HepG2 (cell line): ENCODE data around the gene CCDC73. TPM values are rescaled to one million over a fixed set of nuclear protein-coding genes. Genes with fewer than 3 reads are reported as not detected.

ENCODE experiments used
- ATAC-seq: fragments of 200-7000 bp; cut with Tn5 transposase; 3 replicates; pipeline ENCODE4 v1.9.1; 2020; ENCODE audit warnings: mild to moderate bottlenecking, moderate library complexity
- BruUV-seq: library from RNA; stranded (reverse); fragments of 400-500 nt; replicated peaks from 2 replicates; lab custom pipeline; 2021; lab: Mats Ljungman, UMichigan
- CTCF ChIA-PET: fragments of 300-600 bp; formaldehyde crosslinking; extraction: SDS; loops from one replicate; lab custom pipeline; 2021; ENCODE audit warnings: low total read pairs, inconsistent platforms, low intra/inter-chr PET ratio; lab: Yijun Ruan, JAX
- POLR2A ChIA-PET: fragments of 350-600 bp; sonication (Branson Sonifier 250); formaldehyde crosslinking; loops from one replicate; lab custom pipeline; 2020; ENCODE audit warnings: antibody characterized with exemption, inconsistent platforms; lab: Yijun Ruan, JAX
- DNase-seq: peaks from one replicate; pipeline ENCODE4 v3.0.0-alpha.2; 2015; ENCODE audit warnings: low spot score
- FAIRE-seq: peaks from 3 replicates; lab custom pipeline; 2011; peaks lifted over from hg19 to GRCh38; lab: Jason Lieb, UNC
- H2AFZ ChIP-seq: one replicate; pipeline ENCODE4 v1.6.1; 2011; ENCODE audit warnings: low read length, inconsistent platforms
- H3K27ac ChIP-seq: fragments of 300-600 bp; 3 replicates; pipeline ENCODE4 v1.8.0; 2011; ENCODE audit warnings: mixed run types, mild to moderate bottlenecking, mixed read lengths, low read length, inconsistent platforms; ENCODE audit not compliant: insufficient read depth; ENCODE audit errors: extremely low read length
- H3K27me3 ChIP-seq, 2 experiments: fragments of 200-600 bp in 1 of 2; 2 replicates in 1 of 2; 3 replicates in 1 of 2; pipeline versions ENCODE4 v1.6.0 to v1.8.0; 2011; ENCODE audit warnings: low read length in 2 of 2, mild to moderate bottlenecking in 2 of 2, moderate library complexity in 2 of 2, inconsistent platforms in 1 of 2; ENCODE audit not compliant: insufficient read depth in 2 of 2, control insufficient read depth in 1 of 2
- H3K36me3 ChIP-seq, 2 experiments: fragments of 200-600 bp in 1 of 2; replicated peaks in 1 of 2; 2 replicates in 1 of 2; 3 replicates in 1 of 2; pipeline versions ENCODE4 v1.5.1 to v1.8.0; 2011; ENCODE audit warnings: low read length in 2 of 2, inconsistent platforms in 1 of 2; ENCODE audit not compliant: insufficient read depth in 2 of 2, control insufficient read depth in 1 of 2
- H3K4me1 ChIP-seq: 2 replicates; pipeline ENCODE4 v1.5.1; 2012; ENCODE audit warnings: low read length, inconsistent platforms; ENCODE audit not compliant: insufficient read depth
- H3K4me2 ChIP-seq: 2 replicates; pipeline ENCODE4 v1.6.0; 2011; ENCODE audit warnings: low read depth, low read length, inconsistent platforms
- H3K4me3 ChIP-seq, 3 experiments: fragments of 200-600 bp in 1 of 3; sonication (generic), shearing (Covaris generic) in 1 of 3; replicated peaks in 1 of 3; 2 replicates each; pipeline ENCODE4 v1.5.1; 2011 to 2016; ENCODE audit warnings: low read length in 3 of 3, inconsistent platforms in 2 of 3, low read depth in 2 of 3, mild to moderate bottlenecking in 2 of 3, control low read depth in 1 of 3, mixed read lengths in 1 of 3; ENCODE audit not compliant: insufficient read depth in 1 of 3
- H3K79me2 ChIP-seq: one replicate; pipeline ENCODE4 v1.6.1; 2011; ENCODE audit warnings: low read length, inconsistent platforms; ENCODE audit not compliant: insufficient read depth
- H3K9ac ChIP-seq: 2 replicates; pipeline ENCODE4 v1.6.0; 2011; ENCODE audit warnings: mild to moderate bottlenecking, low read depth, low read length, inconsistent platforms; ENCODE audit not compliant: insufficient read depth
- H3K9me3 ChIP-seq: 2 replicates; pipeline ENCODE4 v1.5.1; 2012; ENCODE audit warnings: mild to moderate bottlenecking, low read length
- H4K20me1 ChIP-seq: 2 replicates; pipeline ENCODE4 v1.6.0; 2011; ENCODE audit warnings: inconsistent platforms, mild to moderate bottlenecking, low read length, moderate library complexity; ENCODE audit not compliant: insufficient read depth
- BRD4 ChIP-seq: sonication (generic); formaldehyde crosslinking; IDR thresholded peaks from 2 replicates; pipeline ENCODE4 v1.4.0; 2020; ENCODE audit warnings: missing genetic modification reagents
- CAMTA2 ChIP-seq: sonication (generic); formaldehyde crosslinking; IDR thresholded peaks from 2 replicates; pipeline ENCODE4 v1.4.0; 2020; ENCODE audit warnings: mild to moderate bottlenecking, missing genetic modification reagents, borderline replicate concordance
- HNRNPL ChIP-seq: fragments of 200-400 bp; formaldehyde crosslinking; IDR thresholded peaks from 2 replicates; pipeline ENCODE4 v1.6.1; 2017; ENCODE audit warnings: mild to moderate bottlenecking, low read depth, low read length
- HOXA5 ChIP-seq: sonication (generic); formaldehyde crosslinking; IDR thresholded peaks from 2 replicates; pipeline ENCODE4 v1.4.0; 2020; ENCODE audit warnings: missing genetic modification reagents
- KDM5B ChIP-seq: sonication (generic); formaldehyde crosslinking; IDR thresholded peaks from 2 replicates; pipeline ENCODE4 v1.4.0; 2020; ENCODE audit warnings: missing genetic modification reagents, mild to moderate bottlenecking, borderline replicate concordance
- MXD3 ChIP-seq: IDR thresholded peaks from 2 replicates; pipeline ENCODE4 v1.6.1; 2016; ENCODE audit warnings: mild to moderate bottlenecking, missing biosample characterization, missing genetic modification reagents
- NONO ChIP-seq, 2 experiments: fragments of 450-650 bp in 1 of 2; sonication (generic) in 1 of 2; formaldehyde crosslinking in 1 of 2; IDR thresholded peaks in 1 of 2; conservative IDR thresholded peaks in 1 of 2; 2 replicates each; pipeline versions ENCODE4 v1.6.1 to v1.8.0; 2017 to 2022; ENCODE audit warnings: mild to moderate bottlenecking in 1 of 2, missing genetic modification reagents in 1 of 2, moderate library complexity in 1 of 2
- PAXIP1 ChIP-seq: sonication (generic); formaldehyde crosslinking; conservative IDR thresholded peaks from 2 replicates; pipeline ENCODE4 v1.4.0; 2020; ENCODE audit warnings: mild to moderate bottlenecking, missing genetic modification reagents, moderate library complexity
- SAP130 ChIP-seq: IDR thresholded peaks from 2 replicates; pipeline ENCODE4 v1.6.1; 2016; ENCODE audit warnings: low read depth
- ZNF280D ChIP-seq: sonication (generic); formaldehyde crosslinking; IDR thresholded peaks from 2 replicates; pipeline ENCODE4 v1.5.1; 2020; ENCODE audit warnings: mild to moderate bottlenecking, missing genetic modification reagents
- ZNF431 ChIP-seq: sonication (generic); formaldehyde crosslinking; IDR thresholded peaks from 2 replicates; pipeline ENCODE4 v1.9.0; 2022; ENCODE audit warnings: missing genetic modification reagents, low read depth, mild to moderate bottlenecking, borderline replicate concordance
- ZSCAN25 ChIP-seq: sonication (generic); formaldehyde crosslinking; IDR thresholded peaks from 2 replicates; pipeline ENCODE4 v1.8.0; 2022; ENCODE audit warnings: mild to moderate bottlenecking, missing genetic modification reagents
- WGBS: methylation state at CpG from one replicate; pipeline ENCODE4 v1.1.6; 2017; ENCODE audit warnings: low lambda C conversion rate; 5-methylcytosine and 5-hydroxymethylcytosine counted together
- in situ Hi-C: cut with HindIII; loops from 2 replicates; pipeline ENCODE4 v1.10.0; 2017; ENCODE audit warnings: low pct_unique_long_range_greater_than_20kb; ENCODE audit not compliant: extremely low pct_ligation_motif_present
- intact Hi-C: fragments of 100-400 bp; cut with micrococcal nuclease; formaldehyde crosslinking; loops from one replicate; pipeline ENCODE4 v1.10.0; 2022; ENCODE audit not compliant: unreplicated experiment
- polyA plus RNA-seq, 8 experiments: library from polyadenylated mRNA; depleted of rRNA in 3 of 8; stranded (reverse) in 7 of 8; unstranded in 1 of 8; fragments of >200 nt; fragmentation: Illumina TruSeq in 4 of 8; extraction: Trizol in 4 of 8; gene quantifications; 2 replicates each; pipeline versions ENCODE4 v1.2.1 to v1.2.3, GENCODE V29; 2011 to 2016; ENCODE audit warnings: low read depth in 4 of 8, missing spikeins in 1 of 8, mixed read lengths in 1 of 8; ENCODE audit not compliant: insufficient read depth in 1 of 8
- total RNA-seq, 5 experiments: library from RNA; depleted of rRNA; stranded (reverse); fragments of >200 nt; fragmentation: Illumina TruSeq; extraction: Trizol; gene quantifications; 2 replicates each; pipeline ENCODE4 v1.2.3, GENCODE V29; 2016; ENCODE audit warnings: low read depth in 1 of 5

Gene CCDC73
- total and polyA plus RNA-seq, 2 of the 13 experiments (the other 11 are each of a cell fraction or from before 2014, with no cell fraction given), result 0.01 to 0.11 TPM

- Histone ChIP-seq H3K9me3 (no peaks in the 10 kb centered on the region), H3K36me3 (no peaks in the 10 kb centered on the region), H3K27me3 (peaks cover 0 to 5% of the 10 kb centered on the region in 2 experiments; a peak in 1 of 5 replicates), H2AFZ (no peak overlapping the region), H3K27ac (no peak overlapping the region), H3K4me1 (peaks cover 10% of the 10 kb centered on the region), H3K4me3 (no peak overlapping the region), H3K9ac (no peak overlapping the region), H3K79me2 (no peaks in the 10 kb centered on the region), H3K4me2 (peak overlapping the region; percentile 86; the same call in 1 of the 2 replicates), H4K20me1 (no peaks in the 10 kb centered on the region)
- whole genome bisulfite sequencing, result 86% methylated on average over 9 of the region's 9 CpGs
- FAIRE-seq (no peak), DNase-seq (no peak), ATAC-seq (no peak)
- ChIA-PET CTCF (no interaction called here), POLR2A (no interaction called here)
- intact Hi-C loops (no loop called here), in situ Hi-C loops (no loop called here)
- TF ChIP-seq NONO (IDR thresholded peaks at IDR 0.05) (no peak), NONO (CRISPR knock-in tag; conservative IDR thresholded peaks at IDR 0.05) (no peak), PAXIP1 (peak; percentile 3; the same call in 1 of the 2 replicates)
- BruUV-seq, result no TSS peak
Measured at GRCh38 chr11:32830796-32831195, 36.3 kb upstream of the CCDC73 start.

GRCh38 chr11:32830413-32830738, 35.9 kb upstream of the CCDC73 start:
- no peak for FAIRE-seq
- no peaks in the 10 kb centered on the region for H3K36me3 ChIP-seq
- H4K20me1 ChIP-seq, result no peaks in the 10 kb centered on the region
- H3K27ac ChIP-seq, result no peak overlapping the region
- peak; percentile 62 for DNase-seq
- BruUV-seq, result no TSS peak
- ChIA-PET POLR2A (no interaction called here), CTCF (no interaction called here)
- no peaks in the 10 kb centered on the region for H3K79me2 ChIP-seq
- peaks cover 10% of the 10 kb centered on the region for H3K4me1 ChIP-seq
- no peaks in the 10 kb centered on the region for H3K9me3 ChIP-seq
- in situ Hi-C loops, result no loop called here
- intact Hi-C loops, result no loop called here
- no peak overlapping the region for H2AFZ ChIP-seq
- peak overlapping the region; percentile 86 for H3K4me2 ChIP-seq
- peaks cover 0 to 5% of the 10 kb centered on the region in 2 experiments; a peak in 1 of 5 replicates for H3K27me3 ChIP-seq
- WGBS, result 2% methylated on average over 6 of the region's 6 CpGs
- H3K4me3 ChIP-seq, result peak overlapping the region; percentile 51 to 80 (median 64)
- H3K9ac ChIP-seq, result peak overlapping the region; percentile 55; the same call in 1 of the 2 replicates
- peak; percentile 81 for ATAC-seq
- no peak for TF ChIP-seq HOXA5 (CRISPR knock-in tag)
- no peak for TF ChIP-seq KDM5B (CRISPR knock-in tag)
- no peak for TF ChIP-seq ZNF280D (CRISPR knock-in tag)
- no peak for TF ChIP-seq CAMTA2 (CRISPR knock-in tag)
- no peak for TF ChIP-seq ZSCAN25 (CRISPR knock-in tag)
- TF ChIP-seq BRD4 (CRISPR knock-in tag), result no peak
- no peak for TF ChIP-seq HNRNPL
- no peak for TF ChIP-seq MXD3 (CRISPR knock-in tag)
- TF ChIP-seq SAP130 (CRISPR knock-in tag), result peak; percentile 78
- no peak for TF ChIP-seq ZNF431
